ENCODE measurements around the gene FLNB. TPM values are rescaled to one million over a fixed set of nuclear protein-coding genes. Genes with fewer than 3 reads are reported as not detected.

FLNB gene
- total and polyA plus RNA-seq, 2 of the 8 experiments (the other 6 are each of a cell fraction or from before 2014, with no cell fraction given), result 72.3 to 118 TPM

GRCh38 chr3:58072052-58072762 is 64.0 kb downstream of the FLNB start:
- Histone ChIP-seq H3K79me1 (ENCODE audit: low read depth, low read length) (peaks cover 17% of the 10 kb centered on the region), H3K18ac (ENCODE audit: extremely low read depth, low read length) (no peak overlapping the region), H3K9me3 (ENCODE audit: insufficient read depth in 2 of 2, low read depth in 1 of 2, low read length in 1 of 2) (no peaks in the 10 kb centered on the region), H3K79me2 (ENCODE audit: control insufficient read depth in 1 of 2, insufficient read depth in 2 of 2, low read length in 2 of 2) (peaks cover 4 to 74% of the 10 kb centered on the region in 2 experiments; a peak in 3 of 4 replicates), H2BK20ac (ENCODE audit: low read length) (no peak overlapping the region), H4K8ac (ENCODE audit: extremely low read depth, insufficient read depth, low read length) (no peak overlapping the region), H3K9ac (replicated peaks in 1 of 4; ENCODE audit: extremely low read depth in 1 of 4, low read depth in 3 of 4, low read length in 3 of 4) (no peak overlapping the region), H3K23me2 (ENCODE audit: low read depth, low read length) (no peaks in the 10 kb centered on the region), H2BK15ac (ENCODE audit: low read length) (no peak overlapping the region), H2BK12ac (ENCODE audit: low read depth, low read length) (no peak overlapping the region), H4K91ac (replicated peaks; ENCODE audit: insufficient read length, low read length) (no peak overlapping the region), H3K4ac (replicated peaks; ENCODE audit: insufficient read length, low read depth, low read length) (no peak overlapping the region), H3K4me2 (ENCODE audit: insufficient read depth in 1 of 2, low read depth in 2 of 2, low read length in 2 of 2) (no peak overlapping the region), H2AK5ac (ENCODE audit: low read depth, low read length) (no peak overlapping the region), H3K56ac (replicated peaks; ENCODE audit: insufficient read length, low read depth, low read length) (no peak overlapping the region), H2AFZ (ENCODE audit: low read length) (no peak overlapping the region), H3K23ac (ENCODE audit: insufficient read length) (no peak overlapping the region), H3K36me3 (ENCODE audit: control insufficient read depth in 2 of 4, insufficient read depth in 4 of 4, low read length in 3 of 4) (peaks cover 0 to 4% (median under 1%) of the 10 kb centered on the region in 4 experiments; a peak in 3 of 8 replicates), H3K27me3 (replicated peaks in 1 of 4; ENCODE audit: control insufficient read depth in 3 of 4, extremely low read depth in 1 of 4, insufficient read depth in 3 of 4, low read length in 3 of 4) (no peaks in the 10 kb centered on the region), H4K20me1 (replicated peaks in 1 of 2; ENCODE audit: control insufficient read depth in 1 of 2, insufficient read depth in 2 of 2, low read length in 2 of 2) (peaks cover 5 to 9% of the 10 kb centered on the region in 2 experiments), H3K27ac (ENCODE audit: low read depth, low read length) (no peak overlapping the region), H4K5ac (ENCODE audit: insufficient read length, low read depth, low read length) (no peak overlapping the region), H3K4me3 (ENCODE audit: extremely low read depth in 1 of 4, insufficient read depth in 2 of 4, low read depth in 3 of 4, low read length in 4 of 4) (no peak overlapping the region), H2BK5ac (ENCODE audit: low read depth, low read length) (no peak overlapping the region), H3K14ac (ENCODE audit: insufficient read length) (no peak overlapping the region), H2BK120ac (replicated peaks; ENCODE audit: low read depth, low read length) (no peak overlapping the region), H3K4me1 (replicated peaks in 1 of 4; ENCODE audit: control insufficient read depth in 3 of 4, insufficient read depth in 4 of 4, low read length in 3 of 4) (no peaks in the 10 kb centered on the region)
- FAIRE-seq (no peak), DNase-seq (ENCODE audit: low read depth in 1 of 2, low spot score in 2 of 2) (no peak)
- POLR2A ChIA-PET (ENCODE audit: partially characterized antibody), result interaction anchor here (0.9 kb wide), 2 partner anchors 10 to 53 kb away, joined by 3 read pairs; no protein-coding TSS in a partner anchor
- WGBS, 2 experiments (ENCODE audit: extremely low coverage in 1 of 2, insufficient coverage in 1 of 2, insufficient read length in 1 of 2, insufficient replicate concordance in 2 of 2, low coverage in 1 of 2, low lambda C conversion rate in 2 of 2, missing lambda C conversion rate in 1 of 2), result 91% methylated on average over 14 of the region's 14 CpGs; no CpG with 5 or more reads in 1 of the 2 experiments
- CTCF ChIA-PET (ENCODE audit: partially characterized antibody), result interaction anchor here (0.8 to 1.6 kb wide), 4 partner anchors 8 to 20 kb away, joined by 3 to 7 read pairs (median 3); no protein-coding TSS in a partner anchor
- TF ChIP-seq CHD1 (IDR thresholded peaks at IDR 0.05; ENCODE audit: low read depth, low read length) (no peak), KDM1A (IDR thresholded peaks at IDR 0.05; ENCODE audit: borderline replicate concordance, low read length) (no peak), POLR2A (IDR thresholded peaks at IDR 0.05; ENCODE audit: control extremely low read depth in 1 of 2, low read depth in 2 of 2, low read length in 2 of 2) (no peak), TCF12 (IDR thresholded peaks at IDR 0.05; ENCODE audit: low read depth, low read length) (no peak), ASH2L (IDR thresholded peaks at IDR 0.05; ENCODE audit: low read length) (no peak), CHD2 (IDR thresholded peaks at IDR 0.05; ENCODE audit: low read length) (no peak), NANOG (IDR thresholded peaks at IDR 0.05; ENCODE audit: insufficient read depth, low read depth, low read length, poor library complexity, severe bottlenecking) (no peak), RBBP5 (IDR thresholded peaks at IDR 0.05; ENCODE audit: borderline replicate concordance, low read depth, low read length) (no peak)
- TF ChIP-seq, protein P1, sequence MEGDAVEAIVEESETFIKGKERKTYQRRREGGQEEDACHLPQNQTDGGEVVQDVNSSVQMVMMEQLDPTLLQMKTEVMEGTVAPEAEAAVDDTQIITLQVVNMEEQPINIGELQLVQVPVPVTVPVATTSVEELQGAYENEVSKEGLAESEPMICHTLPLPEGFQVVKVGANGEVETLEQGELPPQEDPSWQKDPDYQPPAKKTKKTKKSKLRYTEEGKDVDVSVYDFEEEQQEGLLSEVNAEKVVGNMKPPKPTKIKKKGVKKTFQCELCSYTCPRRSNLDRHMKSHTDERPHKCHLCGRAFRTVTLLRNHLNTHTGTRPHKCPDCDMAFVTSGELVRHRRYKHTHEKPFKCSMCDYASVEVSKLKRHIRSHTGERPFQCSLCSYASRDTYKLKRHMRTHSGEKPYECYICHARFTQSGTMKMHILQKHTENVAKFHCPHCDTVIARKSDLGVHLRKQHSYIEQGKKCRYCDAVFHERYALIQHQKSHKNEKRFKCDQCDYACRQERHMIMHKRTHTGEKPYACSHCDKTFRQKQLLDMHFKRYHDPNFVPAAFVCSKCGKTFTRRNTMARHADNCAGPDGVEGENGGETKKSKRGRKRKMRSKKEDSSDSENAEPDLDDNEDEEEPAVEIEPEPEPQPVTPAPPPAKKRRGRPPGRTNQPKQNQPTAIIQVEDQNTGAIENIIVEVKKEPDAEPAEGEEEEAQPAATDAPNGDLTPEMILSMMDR (IDR thresholded peaks at IDR 0.05; ENCODE audit: control extremely low read depth in 1 of 3, insufficient read depth in 1 of 3, low read depth in 1 of 3, low read length in 3 of 3), result no peak
- TF ChIP-seq, protein P2, sequence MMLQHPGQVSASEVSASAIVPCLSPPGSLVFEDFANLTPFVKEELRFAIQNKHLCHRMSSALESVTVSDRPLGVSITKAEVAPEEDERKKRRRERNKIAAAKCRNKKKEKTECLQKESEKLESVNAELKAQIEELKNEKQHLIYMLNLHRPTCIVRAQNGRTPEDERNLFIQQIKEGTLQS (IDR thresholded peaks at IDR 0.05; ENCODE audit: insufficient read depth, low read depth, low read length), result no peak
